ENCODE data around the gene MED15.

DNA sequence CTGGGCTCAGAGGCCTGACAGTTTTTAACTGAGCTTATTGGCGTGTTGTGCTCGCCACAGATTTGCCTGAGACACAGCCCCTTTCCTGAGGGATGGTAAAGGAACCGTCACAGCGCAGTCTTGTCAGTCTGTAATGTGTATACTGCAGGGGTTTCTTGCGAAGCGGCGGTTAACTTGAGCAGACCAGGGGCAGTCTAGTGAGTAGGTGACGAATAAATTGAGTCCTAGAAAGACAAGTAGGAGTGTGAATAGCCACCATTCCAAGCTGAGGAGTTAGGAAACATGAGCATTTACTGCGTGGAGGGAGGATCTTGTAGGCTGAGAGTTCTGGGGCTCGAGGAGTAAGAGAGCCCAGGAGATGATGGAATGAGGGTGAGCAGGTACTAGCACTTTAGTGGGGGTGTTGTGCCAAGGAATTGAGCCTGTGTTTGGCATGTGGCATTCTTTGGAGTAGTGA is 1.4 kb downstream of the MED15 start:
- no peak for TF ChIP-seq CTCF (IDR thresholded peaks at IDR 0.05)
- no peak for TF ChIP-seq POLR2AphosphoS5 (IDR thresholded peaks at IDR 0.05; ENCODE audit: low read depth, low read length)
- TF ChIP-seq REST (IDR thresholded peaks at IDR 0.05; ENCODE audit: insufficient read depth in 1 of 2, low read depth in 2 of 2, low read length in 1 of 2): no peak
